Esophagus squamous epithelium (tissue), 5 donors: Measurements from ENCODE around the gene ADPGK. TPM values are rescaled to one million over a fixed set of nuclear protein-coding genes. Genes with fewer than 3 reads are reported as not detected.
A peak's percentile ranks its signal among the peaks of the same experiment; 100 is the strongest.

Experiments used
- DNase-seq: peaks from one replicate; lab custom pipeline; 2025; lab: John Stamatoyannopoulos, UW
- H3K27ac ChIP-seq, 4 donors: fragments of 200-600 bp; sonication (generic); one replicate each; pipeline ENCODE4 v1.5.1; 2016 to 2019; ENCODE audit warnings: mild to moderate bottlenecking in 1 of 4
- H3K27me3 ChIP-seq, 4 donors: fragments of 200-600 bp; sonication (generic); 1 replicate in 3 of 4; 2 replicates in 1 of 4; pipeline versions ENCODE4 v1.5.1 to v1.6.0; 2017 to 2021; ENCODE audit warnings: antibody characterized with exemption in 1 of 4
- H3K36me3 ChIP-seq, 3 donors: fragments of 200-600 bp; sonication (generic); one replicate each; pipeline ENCODE4 v1.5.1; 2016 to 2019
- H3K4me1 ChIP-seq, 3 donors: fragments of 200-600 bp; sonication (generic); one replicate each; pipeline ENCODE4 v1.5.1; 2017 to 2019
- H3K4me3 ChIP-seq, 4 donors: fragments of 200-600 bp; sonication (generic); 1 replicate in 3 of 4; 2 replicates in 1 of 4; pipeline ENCODE4 v1.5.1; 2016 to 2019; ENCODE audit warnings: mild to moderate bottlenecking in 2 of 4, moderate library complexity in 1 of 4
- H3K9me3 ChIP-seq, 3 donors: fragments of 200-600 bp; sonication (generic); one replicate each; pipeline ENCODE4 v1.5.1; 2016 to 2019
- POLR2A ChIP-seq, 4 donors: fragments of 450-650 bp; IDR thresholded peaks; one replicate each; pipeline ENCODE4 v1.6.1; 2017; ENCODE audit warnings: antibody characterized with exemption in 4 of 4, mild to moderate bottlenecking in 4 of 4, moderate library complexity in 3 of 4
- WGBS, 2 donors: methylation state at CpG; one replicate each; pipeline ENCODE4 v1.1.5; 2018; 5-methylcytosine and 5-hydroxymethylcytosine counted together
- intact Hi-C: fragments of 100-400 bp; cut with DNase I; formaldehyde crosslinking; loops from one replicate; pipeline ENCODE4 v1.15.0; 2022
- total RNA-seq, 4 donors: library from RNA; depleted of rRNA; stranded (reverse); fragments of >200 nt; gene quantifications; one replicate each; pipeline ENCODE4 v1.1.0, GENCODE V29; 2016
- TF ChIP-seq, protein P1 (sequence below), 6 experiments: fragments of 450-650 bp in 4 of 6; fragments of 200-600 bp in 2 of 6; sonication (generic) in 2 of 6; IDR thresholded peaks; one replicate each; pipeline ENCODE4 v1.5.1; 2016 to 2019; ENCODE audit warnings: antibody characterized with exemption in 6 of 6, mild to moderate bottlenecking in 4 of 6, moderate library complexity in 4 of 6
- donor health status: DM: yes; HTN: yes; CAD: no.

Gene ADPGK
- total RNA-seq, 4 donors from 2014 or later = 25.1 to 55.5 (median 32.8) TPM

DNA sequence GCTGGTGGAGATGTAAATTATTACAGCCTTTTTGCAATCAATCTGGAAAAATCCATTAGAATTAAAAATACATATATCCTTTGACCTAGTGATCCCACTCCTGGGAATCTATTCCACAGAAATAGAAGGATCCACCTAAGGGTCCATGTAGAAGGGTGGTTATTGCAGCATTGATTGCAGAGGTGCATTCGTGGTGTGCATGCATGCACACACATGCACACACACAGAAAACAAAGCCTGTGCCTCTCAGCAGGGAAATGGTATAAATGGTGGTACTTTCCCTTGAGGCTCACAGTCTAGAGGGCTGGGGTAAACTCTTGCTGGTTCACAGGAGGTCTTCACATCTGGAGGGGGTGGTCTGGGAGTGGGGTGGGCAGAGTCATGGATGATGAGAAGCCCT lies 19.4 kb upstream of the ADPGK start:
- 33 to 45% methylated on average over 1 of the region's 1 CpG for WGBS, 2 donors
- no peak for DNase-seq
- peaks cover 0 to 19% (median 0%) of the 10 kb centered on the region in 4 donors for H3K27me3 ChIP-seq

DNA sequence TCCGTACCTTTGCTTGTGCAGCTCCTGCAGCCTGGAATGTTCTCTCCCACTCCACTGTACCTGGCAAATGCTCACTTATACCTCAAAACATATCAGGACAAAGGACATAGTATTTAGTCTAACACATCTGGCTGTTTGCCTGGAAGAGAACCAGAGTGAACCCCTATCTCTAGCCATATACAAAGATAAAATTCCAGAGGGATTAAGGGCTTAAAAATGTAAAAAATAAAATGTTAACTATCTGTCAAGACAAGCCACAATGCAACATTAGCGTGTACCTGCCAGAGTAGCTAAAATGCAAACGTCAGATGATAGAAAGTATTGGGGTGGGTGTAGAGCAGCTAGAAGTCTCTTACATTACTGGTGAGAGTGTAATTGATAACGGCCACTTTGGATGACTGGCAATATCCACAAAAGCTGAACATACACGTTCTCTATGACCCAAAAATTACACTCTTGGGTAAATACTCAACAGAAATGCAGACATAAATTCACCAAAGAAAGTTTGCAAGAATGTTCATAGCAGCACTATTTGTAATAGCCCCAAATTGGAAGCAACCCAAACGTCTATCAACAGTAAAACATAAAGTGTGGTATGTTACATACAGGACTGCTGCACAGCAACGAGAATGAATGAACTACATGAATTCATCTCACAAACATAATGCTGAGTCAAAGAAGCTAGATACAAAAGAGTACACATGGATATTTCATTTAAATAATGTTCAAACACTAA lies 18.2 kb upstream of the ADPGK start:
- intact Hi-C loops = no loop called here
- no peak overlapping the region for H3K4me3 ChIP-seq
- no peak overlapping the region for H3K27ac ChIP-seq
- 26 to 46% methylated on average over 7 of the region's 7 CpGs for WGBS, 2 donors
- no peak for DNase-seq
- TF ChIP-seq, protein P1, sequence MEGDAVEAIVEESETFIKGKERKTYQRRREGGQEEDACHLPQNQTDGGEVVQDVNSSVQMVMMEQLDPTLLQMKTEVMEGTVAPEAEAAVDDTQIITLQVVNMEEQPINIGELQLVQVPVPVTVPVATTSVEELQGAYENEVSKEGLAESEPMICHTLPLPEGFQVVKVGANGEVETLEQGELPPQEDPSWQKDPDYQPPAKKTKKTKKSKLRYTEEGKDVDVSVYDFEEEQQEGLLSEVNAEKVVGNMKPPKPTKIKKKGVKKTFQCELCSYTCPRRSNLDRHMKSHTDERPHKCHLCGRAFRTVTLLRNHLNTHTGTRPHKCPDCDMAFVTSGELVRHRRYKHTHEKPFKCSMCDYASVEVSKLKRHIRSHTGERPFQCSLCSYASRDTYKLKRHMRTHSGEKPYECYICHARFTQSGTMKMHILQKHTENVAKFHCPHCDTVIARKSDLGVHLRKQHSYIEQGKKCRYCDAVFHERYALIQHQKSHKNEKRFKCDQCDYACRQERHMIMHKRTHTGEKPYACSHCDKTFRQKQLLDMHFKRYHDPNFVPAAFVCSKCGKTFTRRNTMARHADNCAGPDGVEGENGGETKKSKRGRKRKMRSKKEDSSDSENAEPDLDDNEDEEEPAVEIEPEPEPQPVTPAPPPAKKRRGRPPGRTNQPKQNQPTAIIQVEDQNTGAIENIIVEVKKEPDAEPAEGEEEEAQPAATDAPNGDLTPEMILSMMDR (IDR thresholded peaks at IDR 0.05) = no peak
- TF ChIP-seq POLR2A (IDR thresholded peaks at IDR 0.05) = no peak
- H3K36me3 ChIP-seq = no peaks in the 10 kb centered on the region
- H3K9me3 ChIP-seq = no peaks in the 10 kb centered on the region
- peaks cover 0 to 8% (median 5%) of the 10 kb centered on the region in 3 donors for H3K4me1 ChIP-seq
- peaks cover 0 to 26% (median 0%) of the 10 kb centered on the region in 4 donors for H3K27me3 ChIP-seq

More for the DNA sequence above, 19.4 kb upstream of the ADPGK start:
- Histone ChIP-seq H3K36me3 (no peaks in the 10 kb centered on the region), H3K27ac (no peak overlapping the region), H3K4me1 (no peaks in the 10 kb centered on the region), H3K9me3 (no peaks in the 10 kb centered on the region), H3K4me3 (no peak overlapping the region)
- intact Hi-C loops = no loop called here
- TF ChIP-seq, protein P1 (IDR thresholded peaks at IDR 0.05) = no peak
- no peak for TF ChIP-seq POLR2A (IDR thresholded peaks at IDR 0.05)

DNA sequence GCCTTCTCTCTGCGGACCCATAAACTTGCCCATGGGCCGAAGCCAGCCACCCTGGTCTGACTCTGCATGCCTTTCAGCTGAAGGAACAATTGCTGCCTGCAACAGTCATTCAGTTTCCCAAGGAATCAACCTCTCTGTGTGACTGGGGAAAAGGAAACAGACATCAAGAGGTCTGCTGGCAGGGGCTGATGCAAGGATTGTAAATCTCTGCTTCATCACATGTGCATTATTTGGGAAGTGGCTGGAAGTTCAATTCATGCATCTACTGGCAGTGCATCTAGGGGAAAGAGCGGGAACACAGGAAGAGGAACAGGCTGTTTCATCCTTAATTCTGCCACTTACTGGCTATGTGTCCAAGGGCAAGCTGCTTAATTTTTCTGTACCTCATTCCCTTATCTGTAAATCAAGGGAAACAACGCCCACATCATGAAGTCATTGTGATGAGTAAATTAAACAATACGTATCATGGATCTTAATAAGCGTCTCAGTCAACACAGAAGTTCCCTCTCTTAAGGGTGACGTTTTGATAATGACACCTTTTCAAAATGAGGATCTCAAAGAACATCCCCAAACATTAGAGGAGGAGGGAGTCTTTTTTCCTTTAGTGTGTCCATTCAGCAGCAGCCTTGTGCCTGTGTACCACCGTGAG lies 17.4 kb upstream of the ADPGK start:
- no peaks in the 10 kb centered on the region for H3K9me3 ChIP-seq
- H3K4me3 ChIP-seq = no peak overlapping the region
- no peak overlapping the region for H3K27ac ChIP-seq
- WGBS, 2 donors = 47 to 60% methylated on average over 6 to 8 of the region's 8 CpGs
- intact Hi-C loops = no loop called here
- no peak for DNase-seq
- peaks cover 0 to 34% (median 0%) of the 10 kb centered on the region in 4 donors for H3K27me3 ChIP-seq
- peaks cover 0 to 14% (median 8%) of the 10 kb centered on the region in 3 donors for H3K4me1 ChIP-seq
- TF ChIP-seq, protein P1 (IDR thresholded peaks at IDR 0.05) = no peak
- no peak for TF ChIP-seq POLR2A (IDR thresholded peaks at IDR 0.05)
- H3K36me3 ChIP-seq = no peaks in the 10 kb centered on the region

DNA sequence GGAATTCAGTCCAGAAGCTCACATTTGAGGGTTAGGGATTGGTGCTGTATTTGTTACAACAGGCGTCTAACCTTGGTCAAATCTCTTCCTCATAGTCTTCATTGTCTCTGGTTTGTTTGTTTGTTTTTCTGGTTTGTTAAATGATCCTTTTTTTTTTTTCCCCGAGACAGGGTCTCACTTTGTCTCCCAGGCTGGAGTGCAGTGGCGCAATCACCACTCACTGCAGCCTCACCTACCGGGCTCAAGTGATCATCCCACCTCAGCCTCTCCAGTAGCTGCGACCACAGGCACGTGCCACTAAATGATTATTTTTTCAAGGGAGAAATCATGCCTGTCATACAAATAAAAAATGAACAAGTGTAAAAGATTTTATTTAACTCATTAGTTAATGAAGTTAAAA lies 14.3 kb upstream of the ADPGK start:
- intact Hi-C loops = no loop called here
- no peak for DNase-seq
- no peak for TF ChIP-seq POLR2A (IDR thresholded peaks at IDR 0.05)
- TF ChIP-seq, protein P1 (IDR thresholded peaks at IDR 0.05) = no peak
- no peak overlapping the region for H3K4me3 ChIP-seq
- peaks cover 0 to 38% (median 0%) of the 10 kb centered on the region in 4 donors for H3K27me3 ChIP-seq
- H3K4me1 ChIP-seq = peaks cover 0 to 14% (median 8%) of the 10 kb centered on the region in 3 donors
- H3K36me3 ChIP-seq = no peaks in the 10 kb centered on the region
- H3K9me3 ChIP-seq = no peaks in the 10 kb centered on the region
- WGBS, 2 donors = 72 to 79% methylated on average over 6 of the region's 6 CpGs
- no peak overlapping the region for H3K27ac ChIP-seq

DNA sequence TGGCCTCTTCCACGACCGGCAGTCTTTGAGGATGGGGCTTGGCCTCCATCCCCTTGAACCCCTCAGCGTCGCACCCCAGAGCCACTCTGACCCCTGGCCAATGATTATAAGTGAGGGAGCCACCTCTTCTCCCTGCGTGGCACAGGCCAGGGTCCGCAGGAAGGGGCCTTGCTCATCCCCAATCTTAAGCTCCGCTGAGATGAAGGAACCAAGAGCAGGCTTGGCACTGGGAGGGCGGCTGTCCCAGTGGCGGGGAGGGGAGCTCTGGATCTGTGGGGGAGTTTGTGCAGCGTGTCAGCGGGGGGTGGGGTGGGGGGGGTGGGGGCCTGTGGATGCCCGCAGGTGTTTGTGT lies 13.8 kb upstream of the ADPGK start:
- TF ChIP-seq, protein P1 (IDR thresholded peaks at IDR 0.05) = no peak
- TF ChIP-seq POLR2A (IDR thresholded peaks at IDR 0.05) = no peak
- Histone ChIP-seq H3K36me3 (no peaks in the 10 kb centered on the region), H3K9me3 (no peaks in the 10 kb centered on the region), H3K4me1 (peaks cover 0 to 14% (median 8%) of the 10 kb centered on the region in 3 donors), H3K27ac (no peak overlapping the region), H3K27me3 (peaks cover 0 to 38% (median 0%) of the 10 kb centered on the region in 4 donors), H3K4me3 (peak overlapping the region; percentile 30 to 72 (median 45))
- DNase-seq = no peak
- WGBS, 2 donors = 0 to 14% methylated on average over 1 to 3 of the region's 12 CpGs
- intact Hi-C loops = no loop called here
